HG02970 (cell line): ENCODE measurements around the gene SLC25A10.
A peak's percentile ranks its signal among the peaks of the same experiment; 100 is the strongest.

Experiments
- ATAC-seq: cut with Tn5 transposase; IDR thresholded peaks from one replicate; pipeline ENCODE4 v1.9.1; 2021; ENCODE audit warnings: mild to moderate bottlenecking, moderate library complexity, moderate number of reproducible peaks; ENCODE audit not compliant: unreplicated experiment, low FRiP score

The SLC25A10 gene

DNA sequence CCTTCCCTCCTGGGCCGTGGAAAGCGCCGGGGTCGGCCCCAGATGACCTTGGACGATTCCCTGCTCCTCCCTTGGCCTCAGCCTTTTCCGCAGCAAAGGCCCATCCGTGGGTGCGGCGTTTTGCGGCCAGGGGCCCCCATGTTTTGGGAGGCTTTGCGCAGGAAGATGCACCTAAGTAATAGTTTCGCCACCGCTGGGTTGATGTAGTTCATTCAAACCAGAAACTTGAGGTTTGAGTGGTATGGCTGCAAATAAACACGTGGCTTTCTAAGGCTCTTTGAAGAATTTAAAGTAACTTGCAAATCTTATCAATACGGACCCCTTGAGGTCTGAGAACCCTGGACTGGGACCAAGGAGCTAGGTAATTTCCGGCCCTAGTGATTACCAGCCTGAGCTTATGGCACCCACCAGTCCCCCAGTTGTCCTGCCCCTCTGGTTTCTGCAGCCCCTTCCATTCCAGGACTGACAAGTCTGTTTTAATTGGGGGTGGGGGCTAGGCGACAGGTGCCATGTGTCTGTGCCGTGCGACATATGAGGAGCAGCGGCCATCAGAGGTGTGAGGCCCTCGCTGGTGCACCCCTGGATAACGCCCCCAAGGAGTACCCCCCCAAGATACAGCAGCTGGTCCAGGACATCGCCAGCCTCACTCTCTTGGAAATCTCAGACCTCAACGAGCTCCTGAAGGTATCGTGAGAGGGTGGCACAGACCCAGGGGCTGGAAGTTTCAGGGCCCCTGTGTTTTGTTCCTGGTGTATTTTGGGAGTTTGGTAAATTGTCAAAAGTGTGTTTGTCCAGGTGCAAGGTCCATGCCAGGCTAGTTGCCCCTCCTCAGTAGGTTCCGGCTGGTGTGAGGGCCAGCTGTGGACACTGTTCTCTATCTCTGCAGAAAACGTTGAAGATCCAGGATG is 8.1 kb upstream of the SLC25A10 start:
- ATAC-seq: no peak

DNA sequence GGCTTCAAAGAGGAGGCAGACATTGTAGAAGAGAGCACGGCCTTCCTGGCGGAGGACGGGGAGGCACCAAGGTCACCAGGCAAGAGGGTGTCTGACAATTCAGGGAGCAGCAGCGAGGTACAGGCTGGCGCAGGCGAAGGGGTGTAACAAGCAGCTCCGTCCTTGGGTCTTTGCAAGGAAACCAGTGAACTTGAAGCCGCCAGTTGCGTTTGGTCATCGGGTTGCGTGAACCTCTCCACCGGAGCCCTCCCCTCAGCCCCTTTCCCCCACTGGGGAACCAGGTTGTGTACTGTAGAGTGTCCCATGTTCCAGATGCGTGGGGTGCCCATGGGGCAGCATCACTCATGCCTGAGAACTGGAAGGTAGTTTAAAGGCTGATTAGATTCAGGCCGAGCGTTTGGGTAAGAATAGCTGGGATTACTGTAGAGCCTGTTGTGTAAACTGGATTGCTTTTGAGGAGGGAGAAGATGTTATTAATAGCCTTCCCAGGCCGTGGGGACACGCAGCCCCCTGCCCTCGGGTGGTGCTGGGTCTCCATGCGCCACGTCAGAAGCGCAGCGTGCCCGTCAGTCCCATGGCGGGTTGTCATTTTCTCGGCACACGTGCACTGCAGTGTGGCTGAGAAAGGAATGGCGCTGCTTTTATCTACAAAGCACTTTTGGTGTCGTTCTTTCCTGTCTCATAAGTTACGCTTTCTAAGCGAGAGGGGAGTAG is 6.4 kb upstream of the SLC25A10 start:
- no peak for ATAC-seq

DNA sequence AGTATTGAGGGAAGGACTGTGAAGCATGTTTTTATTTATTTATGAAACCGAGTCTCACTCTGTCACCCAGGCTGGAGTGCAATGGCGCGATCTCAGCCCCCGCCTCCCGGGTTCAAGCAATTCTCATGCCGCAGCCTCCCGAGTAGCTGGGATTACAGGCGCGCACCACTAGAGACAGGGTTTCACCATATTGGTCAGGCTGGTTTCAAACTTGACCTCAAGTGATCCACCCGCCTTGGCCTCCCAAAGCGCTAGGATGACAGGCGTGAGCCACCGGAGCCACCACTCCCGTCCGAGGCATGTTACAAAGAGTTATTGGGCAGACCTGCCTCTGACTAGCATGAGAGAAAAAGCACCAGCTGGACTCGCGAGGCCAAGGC is 5.9 kb upstream of the SLC25A10 start:
- ATAC-seq: no peak

DNA sequence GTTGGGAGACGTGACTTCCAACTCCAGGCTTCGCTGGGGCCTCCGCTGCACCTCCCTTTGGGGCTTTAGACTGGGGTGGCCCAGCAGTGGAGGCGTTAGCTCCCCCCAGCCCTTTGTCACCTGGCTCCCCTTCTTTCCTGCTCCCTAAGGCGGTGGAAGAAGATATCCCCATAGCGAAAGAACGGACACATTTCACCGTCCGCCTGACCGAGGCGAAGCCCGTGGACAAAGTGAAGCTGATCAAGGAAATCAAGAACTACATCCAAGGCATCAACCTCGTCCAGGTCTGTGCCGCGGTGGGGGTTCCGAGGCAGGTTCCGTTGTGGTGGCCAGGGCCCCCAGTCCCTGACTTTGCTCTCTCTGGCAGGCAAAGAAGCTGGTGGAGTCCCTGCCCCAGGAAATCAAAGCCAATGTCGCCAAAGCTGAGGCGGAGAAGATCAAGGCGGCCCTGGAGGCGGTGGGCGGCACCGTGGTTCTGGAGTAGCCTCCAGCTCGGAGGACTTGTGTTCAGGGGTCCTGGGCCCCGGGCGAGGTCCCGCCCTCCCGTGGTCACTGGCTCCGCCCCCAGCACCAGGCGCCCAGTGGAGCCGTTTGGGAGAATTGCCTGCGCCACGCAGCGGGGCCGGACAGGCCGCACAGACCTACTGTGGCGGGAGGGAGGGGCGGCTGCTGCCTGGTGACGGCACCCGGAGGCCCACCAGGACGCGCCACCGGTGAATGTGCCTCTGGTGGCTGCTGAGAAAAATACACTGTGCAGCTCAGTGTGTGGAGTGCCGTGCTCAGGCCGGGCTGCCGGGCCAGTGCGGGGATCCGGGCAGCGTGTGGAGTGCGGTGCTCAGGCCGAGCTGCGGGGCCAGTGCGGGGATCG is 5.1 kb upstream of the SLC25A10 start:
- no peak for ATAC-seq

DNA sequence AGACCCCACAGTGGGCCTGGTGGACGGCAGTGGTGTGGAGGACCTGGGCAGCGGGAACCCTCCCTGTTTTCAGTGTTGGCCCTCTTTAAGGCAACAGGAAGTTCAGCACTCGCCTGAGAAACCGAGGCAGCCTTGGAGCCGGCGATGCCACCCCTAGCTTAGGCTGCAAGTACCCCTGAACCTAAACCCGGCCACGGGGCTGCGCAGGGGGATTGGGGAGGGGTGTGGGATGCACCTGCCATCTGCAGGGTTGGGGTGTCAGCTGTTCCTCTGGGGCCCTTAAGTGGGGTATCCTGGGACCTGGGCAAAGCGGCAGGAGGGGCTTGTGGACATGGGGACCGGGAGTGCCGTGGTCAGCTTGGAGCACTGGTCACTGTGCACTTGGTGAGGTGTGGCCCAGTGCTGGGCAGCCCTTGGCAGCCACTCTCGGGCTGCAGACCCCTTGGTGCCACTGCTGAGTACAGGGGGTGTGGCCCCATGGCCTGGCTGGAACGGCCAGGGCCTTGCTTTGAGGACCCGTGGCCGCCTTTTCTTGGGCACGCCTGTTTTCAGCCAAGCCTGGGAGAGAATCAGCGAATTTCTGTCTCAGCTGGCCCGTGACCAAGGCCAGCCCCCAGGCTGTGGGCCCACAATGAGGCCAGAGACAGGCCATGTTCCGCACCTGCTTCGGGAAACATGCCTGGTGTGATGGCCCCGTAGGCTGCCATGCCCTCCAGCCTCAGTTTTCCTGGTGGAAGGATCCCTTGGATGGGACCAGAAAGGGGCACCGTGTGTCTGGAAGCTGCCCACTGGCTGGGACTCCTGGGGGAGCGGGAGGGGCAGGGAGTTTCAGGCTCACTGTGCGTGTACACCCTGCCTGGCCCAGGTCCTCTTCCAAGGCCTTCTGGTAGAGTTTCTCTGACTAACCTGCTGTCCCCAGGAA is 4.1 kb upstream of the SLC25A10 start:
- ATAC-seq: no peak

GRCh38 chr17:81708739-81709185 is 3.3 kb upstream of the SLC25A10 start:
- ATAC-seq: no peak

GRCh38 chr17:81710514-81711308 is 1.4 kb upstream of the SLC25A10 start:
- no peak for ATAC-seq

- ATAC-seq: peak; percentile 24
Measured at GRCh38 chr17:81712468-81713003, 452 bp downstream of the SLC25A10 start.

GRCh38 chr17:81713004-81713555 is 996 bp downstream of the SLC25A10 start:
- ATAC-seq: no peak

DNA sequence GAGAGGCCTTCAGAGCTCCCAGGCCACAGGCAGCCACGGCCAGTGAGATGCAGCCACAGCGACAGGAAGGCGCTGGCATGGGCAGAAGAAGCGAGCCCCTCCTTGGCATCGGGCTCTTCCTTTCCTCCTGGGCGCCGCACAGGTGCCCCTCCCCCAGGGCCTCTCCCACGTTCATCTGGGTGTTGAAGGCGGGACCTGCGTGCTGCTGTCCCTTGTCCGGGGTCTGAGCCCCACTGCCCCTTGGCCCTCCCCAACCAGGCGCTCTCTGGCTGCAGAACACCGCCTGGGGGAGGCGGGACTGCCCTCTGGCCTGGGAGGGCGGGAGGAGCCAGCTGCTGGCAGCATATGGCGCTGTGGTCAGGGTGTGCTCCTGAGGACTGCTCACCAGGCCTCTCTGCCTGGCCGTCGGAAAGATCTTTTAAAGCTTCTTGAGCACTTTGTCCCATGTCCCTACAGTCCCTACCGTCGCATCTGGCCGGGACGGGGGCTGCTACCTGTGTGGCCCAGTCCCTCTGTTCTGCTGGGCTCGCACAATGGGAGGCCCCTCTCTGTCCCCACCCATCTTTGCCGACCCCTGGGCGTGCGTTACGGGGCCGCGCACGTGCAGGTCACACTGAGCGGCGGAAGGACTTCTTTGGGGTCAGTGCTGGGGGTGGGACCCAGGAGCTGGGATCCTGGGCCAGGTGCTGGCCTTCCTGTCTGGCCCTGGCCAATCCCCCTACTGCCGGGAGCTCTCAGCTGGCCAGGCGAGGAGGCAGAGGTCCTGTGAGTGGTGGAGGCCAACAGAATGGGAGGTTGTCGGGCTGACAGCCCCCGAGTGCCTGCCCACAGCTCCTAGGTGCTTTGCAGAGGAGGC is 1.7 kb downstream of the SLC25A10 start:
- ATAC-seq: no peak

DNA sequence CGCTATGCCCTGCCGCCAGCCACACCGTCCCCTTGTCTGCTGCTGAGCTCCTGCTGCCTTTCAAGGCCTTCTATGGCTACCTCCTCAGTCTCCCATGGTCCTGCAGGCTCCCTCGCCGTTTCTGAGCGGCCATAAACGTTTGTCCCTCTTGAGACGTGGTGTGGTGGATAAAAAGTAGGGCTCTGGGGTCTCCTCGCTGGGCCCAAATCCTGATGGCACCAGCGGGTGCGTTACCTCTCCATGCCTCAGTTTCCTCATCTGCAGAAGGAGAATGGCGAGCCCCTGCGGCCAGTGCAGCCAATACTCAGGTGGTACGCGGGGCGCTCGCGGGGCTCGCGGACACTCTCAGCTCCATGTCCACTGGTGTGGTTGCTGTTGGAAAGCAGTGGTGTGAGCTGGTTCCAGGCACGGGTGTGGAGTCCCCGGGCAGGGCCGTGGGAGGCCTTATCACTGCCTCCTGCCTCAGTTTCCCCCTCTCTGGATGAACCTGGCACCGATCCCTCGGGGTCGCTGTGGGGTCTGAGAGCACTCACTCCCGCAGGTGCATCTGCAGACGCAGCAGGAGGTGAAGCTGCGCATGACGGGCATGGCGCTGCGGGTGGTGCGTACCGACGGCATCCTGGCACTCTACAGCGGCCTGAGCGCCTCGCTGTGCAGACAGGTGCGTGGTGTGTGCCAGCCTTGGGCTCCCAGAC is 2.5 kb downstream of the SLC25A10 start:
- no peak for ATAC-seq

- no peak for ATAC-seq
Measured at GRCh38 chr17:81715107-81715871, 3.2 kb downstream of the SLC25A10 start.

- no peak for ATAC-seq
Measured at GRCh38 chr17:81715872-81716673, 4.0 kb downstream of the SLC25A10 start.

DNA sequence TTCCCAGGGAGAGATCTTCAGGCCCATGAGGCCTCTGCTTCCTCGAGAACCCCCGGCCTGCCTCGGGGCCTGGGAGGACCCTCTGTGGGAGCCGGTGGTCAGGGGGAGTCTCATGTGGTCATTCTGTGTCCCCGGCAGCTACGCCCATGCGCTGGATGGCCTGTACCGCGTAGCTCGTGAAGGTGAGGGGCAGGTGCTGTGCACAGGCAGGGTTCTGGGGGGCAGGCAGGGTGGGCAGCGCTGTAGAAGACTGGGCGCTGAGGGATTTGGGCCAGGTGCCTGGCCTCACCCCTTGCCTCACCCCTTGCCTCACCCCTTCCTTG is 4.6 kb downstream of the SLC25A10 start:
- ATAC-seq: no peak

GRCh38 chr17:81717049-81717765 is 5.1 kb downstream of the SLC25A10 start:
- no peak for ATAC-seq
